HEK293 (cell line): ENCODE results near the gene KRTAP2-3.
"Not testable (repeated sequence)": the region's sequence is repeated elsewhere in the genome, so short reads cannot be mapped to it uniquely, and the experiment has no call there.

Experiments
- CTCF ChIA-PET: fragments of 350-600 bp; formaldehyde crosslinking; extraction: SDS; loops from one replicate; lab custom pipeline; 2021; ENCODE audit warnings: antibody characterized with exemption; lab: Yijun Ruan, JAX
- POLR2A ChIA-PET: fragments of 300-600 bp; formaldehyde crosslinking; extraction: SDS; loops from one replicate; lab custom pipeline; 2020; ENCODE audit warnings: antibody characterized with exemption, inconsistent platforms; lab: Yijun Ruan, JAX
- H3K27ac ChIP-seq: fragments of 200-500 bp; sonication (Bioruptor generic); 2 replicates; pipeline ENCODE4 v1.5.1; 2014; ENCODE audit warnings: low read depth, low read length, control low read depth, inconsistent platforms; ENCODE audit errors: extremely low read depth
- H3K36me3 ChIP-seq, 2 experiments: fragments of 200-500 bp in 1 of 2; sonication (Bioruptor generic) in 1 of 2; 1 replicate in 1 of 2; 2 replicates in 1 of 2; pipeline ENCODE4 v1.5.1; 2014 to 2017; ENCODE audit warnings: inconsistent platforms in 2 of 2, low read length in 2 of 2; ENCODE audit not compliant: control insufficient read depth in 2 of 2, insufficient read depth in 1 of 2
- H3K4me1 ChIP-seq: fragments of 200-500 bp; sonication (Bioruptor generic); 2 replicates; pipeline ENCODE4 v1.5.1; 2014; ENCODE audit warnings: mild to moderate bottlenecking, low read length, inconsistent platforms; ENCODE audit not compliant: control insufficient read depth, insufficient read depth
- H3K4me3 ChIP-seq: 2 replicates; pipeline ENCODE4 v1.5.1; 2011; ENCODE audit warnings: low read depth, mild to moderate bottlenecking, control low read depth, low read length, moderate library complexity
- H3K9me3 ChIP-seq: fragments of 200-500 bp; sonication (Bioruptor generic); 2 replicates; pipeline ENCODE4 v1.5.1; 2014; ENCODE audit warnings: low read depth, low read length, inconsistent platforms; ENCODE audit not compliant: control insufficient read depth, insufficient read depth
- PATZ1 ChIP-seq: fragments of 450-650 bp; formaldehyde crosslinking; IDR thresholded peaks from 2 replicates; pipeline ENCODE4 v1.5.1; 2016; ENCODE audit warnings: missing biosample characterization, missing genetic modification characterization
- PBX3 ChIP-seq: sonication (generic); formaldehyde crosslinking; IDR thresholded peaks from 2 replicates; pipeline ENCODE4 v1.8.1; 2022; ENCODE audit warnings: mild to moderate bottlenecking, moderate library complexity, missing genetic modification reagents
- SCRT1 ChIP-seq: fragments of 450-650 bp; formaldehyde crosslinking; IDR thresholded peaks from 2 replicates; pipeline ENCODE4 v1.5.1; 2016; ENCODE audit warnings: missing biosample characterization, missing genetic modification characterization, borderline replicate concordance
- SCRT2 ChIP-seq: fragments of 450-650 bp; formaldehyde crosslinking; IDR thresholded peaks from 2 replicates; pipeline ENCODE4 v1.5.1; 2016; ENCODE audit warnings: missing biosample characterization, missing genetic modification characterization
- ZBTB17 ChIP-seq: fragments of 450-650 bp; formaldehyde crosslinking; IDR thresholded peaks from 2 replicates; pipeline ENCODE4 v1.5.1; 2016; ENCODE audit warnings: missing biosample characterization, missing genetic modification characterization
- ZIC2 ChIP-seq: fragments of 450-650 bp; formaldehyde crosslinking; IDR thresholded peaks from 2 replicates; pipeline ENCODE4 v1.5.1; 2016; ENCODE audit warnings: missing biosample characterization, missing genetic modification characterization
- ZNF112 ChIP-seq: fragments of 450-650 bp; formaldehyde crosslinking; IDR thresholded peaks from 2 replicates; pipeline ENCODE4 v1.5.0; 2017; ENCODE audit warnings: missing biosample characterization, missing genetic modification characterization
- ZNF174 ChIP-seq: fragments of 450-650 bp; formaldehyde crosslinking; IDR thresholded peaks from 2 replicates; pipeline ENCODE4 v1.5.0; 2017; ENCODE audit warnings: missing biosample characterization, mild to moderate bottlenecking, missing genetic modification characterization
- ZNF214 ChIP-seq: fragments of 450-650 bp; formaldehyde crosslinking; IDR thresholded peaks from 2 replicates; pipeline ENCODE4 v1.5.1; 2017; ENCODE audit warnings: missing biosample characterization, mild to moderate bottlenecking, missing genetic modification characterization, borderline replicate concordance
- ZNF248 ChIP-seq: fragments of 450-650 bp; formaldehyde crosslinking; IDR thresholded peaks from 2 replicates; pipeline ENCODE4 v1.5.1; 2017; ENCODE audit warnings: missing biosample characterization, missing genetic modification characterization
- ZNF302 ChIP-seq: fragments of 450-650 bp; formaldehyde crosslinking; IDR thresholded peaks from 2 replicates; pipeline ENCODE4 v1.5.1; 2016; ENCODE audit warnings: missing biosample characterization, missing genetic modification characterization, low read depth

The KRTAP2-3 gene

DNA sequence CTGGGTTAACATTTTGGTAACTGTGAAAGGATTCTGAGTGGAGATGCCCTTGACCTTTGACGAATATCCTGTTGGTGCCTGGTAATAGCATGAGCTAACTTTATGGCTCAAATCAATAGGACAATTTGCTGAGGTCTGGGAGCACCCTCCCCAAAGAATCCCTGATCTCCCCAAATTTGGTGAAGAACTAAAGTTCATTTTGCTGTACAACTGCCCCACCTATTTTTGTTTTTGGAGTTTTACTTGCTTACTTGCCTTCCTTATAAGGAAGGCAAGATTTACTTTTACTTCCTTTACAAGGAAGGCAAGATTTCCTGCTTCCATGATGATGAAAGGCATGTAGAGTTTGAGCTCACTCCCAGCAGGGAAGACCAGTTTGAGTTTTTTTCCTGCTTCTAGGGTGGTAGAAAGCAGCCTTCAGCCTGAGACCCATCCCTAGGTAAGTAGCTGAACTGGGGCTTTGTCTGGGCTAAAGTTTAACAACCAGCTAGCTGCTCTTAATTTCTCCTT, 48.1 kb upstream of the KRTAP2-3 start:
- POLR2A ChIA-PET = no interaction called here
- Histone ChIP-seq H3K4me3 (no peak overlapping the region), H3K4me1 (no peaks in the 10 kb centered on the region)
- CTCF ChIA-PET = no interaction called here
- TF ChIP-seq ZNF214 (tag by site-specific recombination) = no peak
- no peak for TF ChIP-seq ZNF248
- TF ChIP-seq, all 188 proteins: peak for 0
- H3K9me3 ChIP-seq = no peaks in the 10 kb centered on the region
- H3K36me3 ChIP-seq = no peaks in the 10 kb centered on the region
- no peak overlapping the region for H3K27ac ChIP-seq

DNA sequence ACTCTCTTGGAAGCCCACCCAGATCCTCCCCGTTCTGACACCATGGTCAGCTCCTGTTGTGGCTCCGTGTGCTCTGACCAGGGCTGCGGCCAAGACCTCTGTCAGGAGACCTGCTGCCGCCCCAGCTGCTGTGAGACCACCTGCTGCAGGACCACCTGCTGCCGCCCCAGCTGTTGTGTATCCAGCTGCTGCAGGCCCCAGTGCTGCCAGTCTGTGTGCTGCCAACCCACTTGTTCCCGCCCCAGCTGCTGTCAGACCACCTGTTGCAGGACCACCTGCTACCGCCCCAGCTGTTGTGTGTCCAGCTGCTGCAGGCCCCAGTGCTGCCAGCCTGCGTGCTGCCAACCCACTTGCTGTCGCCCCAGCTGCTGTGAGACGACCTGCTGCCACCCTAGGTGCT, 45.4 kb upstream of the KRTAP2-3 start, which contains the start of gene KRTAP4-9:
KRTAP4-9 (plus strand) TSS at position 43 of the 400 bp plus-strand sequence; CDS start at position 43, 0 bp downstream.
- CTCF ChIA-PET, POLR2A ChIA-PET, H3K4me3 ChIP-seq, H3K4me1 ChIP-seq, H3K36me3 ChIP-seq, H3K9me3 ChIP-seq, H3K27ac ChIP-seq: not testable (repeated sequence)
- TF ChIP-seq SCRT1 (tag by site-specific recombination) (peak; percentile 79; the same call in 1 of the 2 replicates), SCRT2 (tag by site-specific recombination) (peak; percentile 67)

DNA sequence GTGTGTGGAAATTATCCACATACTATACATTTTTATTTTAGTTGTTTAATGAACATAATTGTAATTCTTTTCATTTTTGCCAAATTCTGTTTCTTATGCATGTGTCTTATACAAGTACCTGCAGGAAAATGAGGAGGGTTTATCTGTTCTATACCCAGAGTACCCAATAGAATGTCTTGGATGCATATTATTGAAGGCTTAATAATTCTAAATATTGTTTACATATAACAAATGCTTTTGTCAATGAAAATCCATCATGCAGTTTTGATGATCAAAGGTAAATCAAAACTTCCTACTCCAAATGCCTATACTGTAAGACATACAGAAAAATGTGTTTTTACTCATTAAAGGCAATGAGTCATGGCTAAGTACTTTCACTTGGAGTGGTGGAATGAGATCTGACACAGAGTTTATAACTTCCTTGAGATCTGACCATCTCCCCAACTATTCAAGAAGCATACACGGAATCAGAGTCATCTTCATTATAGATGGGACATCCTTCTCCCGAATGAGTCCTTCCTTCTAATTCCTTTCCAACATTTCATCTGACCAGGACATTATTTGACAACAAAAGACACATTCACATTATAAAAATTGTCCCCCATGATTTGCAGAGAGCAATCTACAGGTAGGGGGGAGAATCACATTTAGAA, 44.6 kb upstream of the KRTAP2-3 start:
- H3K36me3 ChIP-seq, POLR2A ChIA-PET, H3K9me3 ChIP-seq, H3K4me1 ChIP-seq, CTCF ChIA-PET, H3K27ac ChIP-seq, H3K4me3 ChIP-seq: not testable (repeated sequence)

- ChIA-PET CTCF (no interaction called here), POLR2A (no interaction called here)
- Histone ChIP-seq H3K27ac (no peak overlapping the region), H3K36me3 (no peaks in the 10 kb centered on the region), H3K9me3 (no peaks in the 10 kb centered on the region), H3K4me3 (no peak overlapping the region), H3K4me1 (no peaks in the 10 kb centered on the region)
- TF ChIP-seq ZNF302 (tag by site-specific recombination) (no peak), ZBTB17 (tag by site-specific recombination) (no peak), ZNF112 (tag by site-specific recombination) (no peak)
Measured at GRCh38 chr17:41103896-41104295, 44.0 kb upstream of the KRTAP2-3 start.

DNA sequence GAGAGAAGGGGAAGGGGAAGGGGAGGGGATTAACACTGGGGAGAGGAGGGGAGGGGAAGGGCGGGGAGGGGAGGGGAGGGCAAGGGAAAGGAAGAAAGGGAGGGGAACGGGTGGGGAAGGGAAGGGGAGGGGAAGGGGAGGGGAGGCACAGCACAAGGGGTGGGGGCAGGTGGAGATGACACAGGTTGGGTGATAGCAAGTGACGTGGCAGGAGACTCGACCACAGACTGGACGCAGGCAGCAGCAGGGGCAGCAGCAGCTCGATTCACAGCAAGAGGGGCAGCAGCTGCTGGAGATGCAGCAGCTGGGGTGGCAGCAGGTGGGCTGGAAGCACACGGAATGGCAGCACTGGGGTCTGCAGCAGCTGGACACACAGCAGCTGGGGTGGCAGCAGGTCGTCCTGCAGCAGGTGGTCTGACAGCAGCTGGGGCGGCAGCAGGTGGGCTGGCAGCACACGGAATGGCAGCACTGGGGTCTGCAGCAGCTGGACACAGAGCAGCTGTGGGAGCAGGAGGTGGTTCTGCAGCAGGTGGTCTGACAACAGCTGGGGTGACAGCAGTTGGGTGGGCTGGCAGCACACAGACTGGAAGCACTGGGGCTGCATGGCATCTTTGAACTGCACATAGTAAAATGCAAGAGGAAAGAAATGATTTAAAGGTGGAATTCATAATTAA, 41.8 kb upstream of the KRTAP2-3 start, which contains the start of gene KRTAP4-16:
KRTAP4-16 (minus strand) TSS at position 624 of the 674 bp plus-strand sequence; CDS start at position 624, 0 bp downstream.
- ChIA-PET CTCF (no interaction called here), POLR2A (no interaction called here)
- Histone ChIP-seq H3K36me3 (no peaks in the 10 kb centered on the region), H3K4me3 (no peak within 1 kb of the TSS), H3K4me1 (no peaks in the 10 kb centered on the region), H3K9me3 (no peaks in the 10 kb centered on the region), H3K27ac (no peak within 1 kb of the TSS)
- no peak for TF ChIP-seq PATZ1
- no peak for TF ChIP-seq ZNF174 (tag by site-specific recombination)
- peak; percentile 63 for TF ChIP-seq ZIC2 (tag by site-specific recombination)
- no peak for TF ChIP-seq PBX3 (CRISPR knock-in tag)

DNA sequence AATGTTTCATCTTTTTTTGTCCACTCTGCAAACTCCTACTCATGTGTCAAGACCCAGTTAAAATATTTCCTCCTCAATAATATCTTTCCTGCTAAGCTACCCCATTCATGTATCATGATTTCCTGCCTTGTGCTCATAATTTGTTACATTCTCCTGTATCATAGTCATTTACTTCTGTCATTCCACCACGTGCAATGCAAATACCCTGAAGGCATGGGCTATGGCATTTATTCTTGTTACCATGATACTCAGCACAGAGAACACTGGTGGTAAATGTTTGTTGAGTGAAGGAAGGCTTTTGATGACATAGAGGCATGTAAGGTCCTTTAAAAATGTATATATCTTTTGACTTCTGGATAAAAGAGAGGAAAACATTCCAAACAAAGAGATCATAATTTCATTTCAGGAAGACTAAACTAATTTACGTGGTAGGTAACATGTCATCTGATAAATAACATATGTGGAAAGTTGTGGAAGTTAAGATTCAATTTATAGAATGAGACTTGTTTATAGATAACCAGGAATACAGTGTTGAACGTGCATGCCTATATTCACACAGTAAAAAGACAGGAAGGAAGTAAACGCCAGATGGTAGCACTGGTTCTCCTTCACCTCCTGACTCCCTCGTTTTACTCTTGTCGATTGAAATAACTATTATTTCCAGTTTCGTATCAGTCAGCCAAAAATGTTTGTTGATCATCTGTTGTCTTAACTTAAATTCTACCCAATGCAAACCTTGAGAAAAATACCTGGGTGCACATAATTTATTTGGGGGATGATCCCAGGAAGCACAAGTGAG, 40.0 kb upstream of the KRTAP2-3 start:
- H3K9me3 ChIP-seq, CTCF ChIA-PET, H3K36me3 ChIP-seq, H3K4me3 ChIP-seq, H3K4me1 ChIP-seq, POLR2A ChIA-PET, H3K27ac ChIP-seq: not testable (repeated sequence)
